Limb (tissue), 2 donors: ENCODE data around the gene ATP6V0A4.
"Not testable (repeated sequence)": the region's sequence is repeated elsewhere in the genome, so short reads cannot be mapped to it uniquely, and the experiment has no call there.

ENCODE experiments used
- DNase-seq, 2 donors: peaks; one replicate each; pipeline ENCODE4 v3.0.0-alpha.2; 2016; ENCODE audit errors: extremely low spot score in 2 of 2

Gene ATP6V0A4

GRCh38 chr7:138797715-138798320 lies at the start of gene ATP6V0A4, which contains the start of gene TMEM213:
TSS of gene ATP6V0A4 (minus strand) at chr7:138798196. CDS start at chr7:138771247, 26,949 bp downstream.
TSS of gene TMEM213 (plus strand) at chr7:138797994. CDS start at chr7:138798105, 111 bp downstream.
- DNase-seq, result no peak

DNA sequence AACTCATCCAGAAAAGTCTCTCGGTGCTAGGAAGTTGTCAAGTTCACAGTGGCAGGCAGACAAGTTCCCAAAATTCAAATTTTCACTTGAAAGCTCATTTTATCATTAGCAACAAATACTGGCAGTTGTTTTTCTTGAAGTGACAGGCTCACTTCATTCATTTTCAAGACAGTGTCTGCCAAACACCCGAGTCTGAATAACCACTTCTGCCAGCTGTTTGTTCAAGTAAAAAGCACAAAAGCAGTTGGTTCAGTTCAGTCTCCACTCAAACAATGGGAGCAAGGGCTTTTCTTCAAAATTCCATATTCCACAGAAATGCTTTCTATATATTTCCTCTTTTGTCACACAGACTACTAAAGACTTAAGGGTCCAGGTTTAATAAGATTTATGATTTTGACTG lies 47.7 kb upstream of the ATP6V0A4 start:
- DNase-seq, result no peak

DNA sequence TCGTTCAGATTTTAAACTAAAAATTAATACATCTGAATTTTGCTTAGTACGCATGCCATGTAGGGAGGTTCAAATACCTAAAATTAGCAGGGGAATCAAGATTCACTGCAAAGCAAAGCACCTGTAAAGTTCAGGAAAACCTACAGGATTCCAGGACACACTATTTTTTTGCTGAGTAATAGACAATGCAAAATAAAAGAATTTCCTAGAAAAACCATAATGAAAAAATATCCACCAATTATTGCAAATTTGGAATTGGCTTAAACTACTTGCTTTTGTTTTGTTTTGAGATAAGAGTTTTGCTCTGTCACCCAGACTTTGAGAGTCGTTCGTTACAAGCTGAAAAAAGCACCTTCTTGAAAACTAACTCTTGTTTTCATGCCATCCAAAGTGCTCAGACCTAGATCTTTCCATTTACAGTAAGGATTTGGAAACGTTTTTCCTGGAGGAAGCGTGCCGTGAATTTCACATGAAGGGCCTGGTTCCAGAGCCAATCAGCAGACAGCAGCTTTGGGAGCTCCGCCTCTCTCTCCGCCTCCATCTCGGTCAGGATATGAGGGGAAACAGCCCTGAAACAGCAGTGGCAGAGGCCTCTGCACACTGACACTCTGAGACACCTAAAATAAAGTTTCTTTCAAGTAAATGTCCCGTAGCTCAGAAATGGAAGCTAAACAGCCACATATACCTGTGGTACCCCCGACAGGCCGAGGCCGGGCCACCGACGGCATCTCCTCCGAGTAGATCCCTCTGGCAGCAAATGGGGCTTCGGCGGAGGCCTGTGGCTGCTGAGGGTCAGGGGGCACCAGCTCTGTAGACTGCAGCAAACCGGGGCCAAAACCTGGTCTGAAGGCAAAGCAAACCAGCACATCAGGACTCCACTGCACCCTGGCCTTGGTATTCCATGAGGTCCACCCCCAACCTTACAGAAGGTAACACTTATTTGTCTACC lies 45.9 kb upstream of the ATP6V0A4 start:
- DNase-seq, result no peak

DNA sequence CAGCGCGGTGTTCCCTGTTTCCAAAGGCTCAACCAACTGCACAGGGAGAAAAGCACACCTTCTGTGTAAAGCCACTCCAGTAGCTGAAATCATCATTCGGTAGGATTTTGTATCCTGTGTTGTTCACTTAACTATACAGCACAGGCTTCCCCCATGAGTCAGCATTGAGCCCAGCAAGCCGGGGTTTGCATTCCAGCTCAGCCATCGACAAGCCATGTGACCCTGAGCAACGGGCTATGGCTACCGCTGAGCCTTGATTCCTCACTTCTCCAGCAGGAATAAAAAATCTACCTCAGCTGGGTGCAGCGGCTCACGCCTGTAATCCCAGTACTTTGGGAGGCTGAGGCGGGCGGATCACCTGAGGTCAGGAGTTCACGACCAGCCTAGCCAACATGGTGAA lies 44.1 kb upstream of the ATP6V0A4 start:
- DNase-seq, result no peak

DNA sequence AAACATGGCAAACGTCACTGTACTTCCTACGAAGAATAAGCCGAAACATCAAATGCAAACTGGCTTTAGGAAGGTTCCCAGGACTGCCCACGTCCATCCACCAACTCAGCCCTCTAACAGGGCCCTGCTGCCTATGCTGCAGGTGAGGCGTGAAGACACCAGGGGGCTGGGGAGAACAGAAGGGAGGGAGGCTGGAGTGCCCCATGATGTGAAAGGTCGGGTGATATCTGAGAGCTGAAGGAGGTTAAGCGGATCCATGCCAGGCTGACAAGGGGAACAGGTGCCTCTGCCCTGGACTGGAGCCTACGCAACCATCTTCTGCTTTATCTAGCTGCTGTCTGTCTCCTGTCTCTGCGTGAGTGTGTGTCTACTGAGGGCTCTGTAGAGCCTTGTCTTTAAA lies 40.2 kb upstream of the ATP6V0A4 start:
- DNase-seq, result no peak

DNA sequence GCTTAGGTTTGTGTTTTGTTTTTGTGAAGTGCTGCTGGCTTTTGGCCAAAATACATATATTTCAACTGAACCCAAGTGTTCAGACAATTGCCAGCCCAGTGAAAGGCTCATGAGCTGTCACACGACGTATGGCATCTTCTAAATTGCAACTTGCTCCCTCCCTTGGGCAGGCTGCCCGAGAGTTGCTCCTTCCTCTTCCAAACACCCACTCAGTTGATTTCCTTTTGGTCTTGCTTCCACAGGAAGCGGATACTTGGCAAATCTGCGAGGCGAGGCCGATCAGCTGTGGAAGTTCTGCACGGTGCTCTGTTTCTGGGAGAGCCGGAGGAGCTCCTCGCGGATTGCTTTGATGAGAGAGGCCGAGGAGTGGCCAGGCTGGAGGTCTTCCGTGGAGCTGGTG lies 39.6 kb upstream of the ATP6V0A4 start:
- no peak for DNase-seq

GRCh38 chr7:138835087-138835486 lies 37.1 kb upstream of the ATP6V0A4 start:
- DNase-seq, result no peak

DNA sequence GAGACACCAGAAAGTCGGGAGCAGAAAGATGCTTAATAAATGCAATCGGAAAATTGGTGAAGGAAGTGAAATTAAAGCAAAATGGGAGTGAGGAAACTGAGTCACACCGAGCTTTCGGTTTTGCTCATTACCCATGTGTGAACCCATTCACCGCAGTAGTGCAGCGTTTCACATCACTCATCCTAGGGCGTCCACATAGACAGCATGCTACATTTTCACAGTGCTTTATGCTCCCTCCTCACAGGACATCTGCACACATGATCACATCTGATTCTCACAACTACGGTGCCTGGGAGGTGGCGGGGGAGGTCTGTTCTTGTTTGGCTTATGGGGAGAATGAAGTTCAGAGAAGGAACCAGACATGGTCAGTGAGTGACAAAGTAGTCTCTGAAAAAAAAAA lies 36.6 kb upstream of the ATP6V0A4 start:
- DNase-seq, result no peak

GRCh38 chr7:138833596-138833995 lies 35.6 kb upstream of the ATP6V0A4 start:
- no peak for DNase-seq

GRCh38 chr7:138832966-138833365 lies 35.0 kb upstream of the ATP6V0A4 start:
- no peak for DNase-seq

GRCh38 chr7:138829335-138829734 lies 31.3 kb upstream of the ATP6V0A4 start:
- DNase-seq, result no peak

DNA sequence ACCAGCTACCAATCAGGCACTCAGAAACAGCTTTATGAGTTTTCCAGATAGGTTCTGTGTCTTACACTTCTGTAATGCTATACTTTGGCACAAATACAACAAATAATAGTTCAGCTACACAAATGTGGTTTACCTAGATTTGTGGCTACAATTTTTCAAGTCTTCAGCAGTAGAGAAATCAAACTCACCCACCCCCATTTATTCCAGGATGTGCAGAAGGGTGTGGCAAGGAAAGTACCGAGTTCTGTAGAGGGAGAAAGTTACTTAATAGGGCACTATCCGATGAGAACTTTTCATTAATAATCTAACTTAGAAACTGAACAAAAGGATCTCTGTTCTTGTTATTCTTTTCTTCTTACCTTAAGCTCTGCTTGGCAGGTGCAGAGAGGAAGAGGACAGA lies 30.3 kb upstream of the ATP6V0A4 start:
- DNase-seq, result no peak

- DNase-seq, result no peak
These were observed 27.2 kb upstream of the ATP6V0A4 start for GRCh38 chr7:138825049-138825721.

GRCh38 chr7:138822867-138823535 lies 25.0 kb upstream of the ATP6V0A4 start:
- DNase-seq, result no peak

- DNase-seq, result no peak
These were observed 23.9 kb upstream of the ATP6V0A4 start for GRCh38 chr7:138821912-138822311.

DNA sequence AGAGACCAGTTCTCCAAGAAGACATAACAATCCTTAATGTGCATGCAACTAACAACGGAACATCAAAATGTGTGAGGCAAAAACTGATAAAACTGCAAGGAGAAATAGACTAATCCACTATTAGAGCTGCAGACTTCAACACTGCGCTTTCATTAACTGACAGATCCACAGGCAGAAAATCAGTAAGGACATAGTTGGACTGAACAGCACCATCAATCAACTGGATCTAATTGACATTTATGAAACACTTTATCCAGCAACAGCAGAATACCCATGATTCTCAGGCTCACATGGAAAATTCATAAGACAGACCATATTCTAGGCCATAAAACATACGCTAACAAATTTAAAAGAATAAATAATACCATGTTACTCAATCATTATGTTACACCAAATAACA lies 21.6 kb upstream of the ATP6V0A4 start:
- no peak for DNase-seq

GRCh38 chr7:138816650-138817049 lies 18.7 kb upstream of the ATP6V0A4 start:
- DNase-seq, result no peak

DNA sequence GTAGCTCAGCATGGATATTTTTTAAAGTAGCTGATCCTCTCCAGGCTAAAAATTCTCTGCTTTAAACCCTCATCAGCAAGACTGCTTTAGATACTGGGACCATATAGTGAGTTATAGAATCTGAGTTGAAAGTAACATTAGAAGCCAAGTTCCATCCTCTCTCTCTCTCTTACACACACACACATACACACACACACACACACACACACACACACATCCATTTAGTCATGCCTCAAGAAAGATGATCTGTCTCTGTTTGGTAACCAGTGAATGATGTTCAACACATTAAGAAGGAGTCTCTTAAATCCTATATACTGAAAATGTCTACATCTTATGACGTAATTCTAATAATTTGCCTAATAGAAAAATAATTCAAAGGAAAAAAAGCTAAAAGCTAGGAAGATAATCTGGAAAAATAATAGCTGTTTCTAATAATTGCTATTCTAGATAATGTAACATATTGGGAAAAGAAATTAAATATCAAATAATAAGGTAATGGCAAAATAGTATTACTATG lies 16.9 kb upstream of the ATP6V0A4 start:
- DNase-seq, result no peak

DNA sequence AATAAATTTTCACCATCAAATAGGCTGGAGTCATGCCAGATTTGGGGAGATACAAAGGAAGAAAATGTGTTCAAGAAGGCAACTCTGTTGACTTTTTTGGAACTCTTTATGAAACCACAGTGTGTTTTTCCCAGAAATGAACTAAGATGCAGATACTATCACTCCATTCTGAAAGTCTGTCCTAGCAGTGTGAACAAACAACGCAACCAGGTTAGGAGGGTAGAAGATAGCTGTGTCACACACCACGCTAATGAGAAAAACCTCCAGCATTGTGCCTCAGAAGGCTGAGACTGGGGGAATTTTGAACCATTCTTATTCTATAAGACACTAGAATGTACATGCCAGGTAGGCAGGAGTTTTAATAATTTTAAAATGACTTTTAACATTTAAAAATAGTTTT lies 15.9 kb upstream of the ATP6V0A4 start:
- no peak for DNase-seq

DNA sequence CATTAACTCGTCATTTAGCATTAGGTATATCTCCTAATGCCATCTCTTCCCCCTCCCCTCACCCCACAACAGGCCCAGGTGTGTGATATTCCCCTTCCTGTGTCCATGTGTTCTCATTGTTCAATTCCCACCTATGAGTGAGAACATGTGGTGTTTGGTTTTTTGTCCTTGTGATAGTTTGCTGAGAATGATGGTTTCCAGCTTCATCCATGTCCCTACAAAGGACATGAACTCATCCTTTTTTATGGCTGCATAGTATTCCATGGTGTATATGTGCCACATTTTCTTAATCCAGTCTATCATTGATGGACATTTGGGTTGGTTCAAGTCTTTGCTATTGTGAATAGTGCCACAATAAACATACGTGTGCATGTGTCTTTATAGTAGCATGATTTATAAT lies 13.3 kb upstream of the ATP6V0A4 start:
- DNase-seq, result not testable (repeated sequence)

DNA sequence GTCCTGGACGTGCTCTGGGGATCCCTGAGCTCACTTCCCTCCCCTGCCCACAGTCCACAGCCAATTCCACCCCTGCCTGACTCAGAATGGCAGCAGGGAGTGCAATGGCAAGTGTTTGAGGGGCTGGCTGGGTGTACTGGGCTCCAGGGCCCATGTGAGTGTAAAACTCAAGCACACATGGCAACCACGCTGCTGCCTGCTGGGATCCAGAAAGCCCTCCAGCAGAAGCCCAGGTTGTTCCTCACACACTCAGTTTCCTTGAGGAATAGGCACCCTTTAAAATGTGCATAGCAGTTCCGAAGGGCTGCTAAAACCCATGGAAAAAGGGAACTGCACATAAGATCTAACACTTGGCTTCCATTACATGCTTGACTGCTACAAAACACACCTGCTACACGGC lies 11.3 kb upstream of the ATP6V0A4 start:
- no peak for DNase-seq
